Measurements from ENCODE around the gene MRPL36. TPM values are rescaled to one million over a fixed set of nuclear protein-coding genes. Genes with fewer than 3 reads are reported as not detected.

The MRPL36 gene
- total and polyA plus RNA-seq, 2 of the 4 experiments (the other 2 are of a cell fraction): 85.9 to 103 TPM

DNA sequence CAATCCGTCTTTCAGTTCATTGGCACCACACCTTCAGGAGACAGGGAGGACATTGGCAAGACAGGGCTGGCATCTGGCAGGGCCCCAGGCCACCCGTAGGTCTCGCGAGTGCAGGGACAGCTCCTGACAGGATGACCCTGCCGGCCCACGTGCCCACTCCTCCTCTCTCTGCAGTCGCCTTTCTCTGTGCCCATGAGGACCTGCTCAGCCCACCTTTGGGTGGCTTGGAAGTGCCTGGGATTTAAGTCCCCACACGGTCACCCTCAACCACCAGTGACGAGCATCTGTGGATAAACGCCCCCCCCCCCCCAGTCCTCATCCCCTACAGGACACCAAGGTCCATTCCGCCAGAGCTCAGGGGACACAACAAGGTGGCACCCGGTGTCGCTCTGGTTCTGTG lies 4.1 kb downstream of the MRPL36 start:
- Histone ChIP-seq H2AK5ac (ENCODE audit: low read depth, low read length) (peak overlapping the region; percentile 88; the same call in 1 of the 2 replicates), H3K27ac (ENCODE audit: insufficient read depth, low read length) (no peak overlapping the region), H3K4me1 (ENCODE audit: control insufficient read depth, insufficient read depth, low read length) (peaks cover 30% of the 10 kb centered on the region), H3K23ac (ENCODE audit: low read depth, low read length) (no peak overlapping the region), H3K79me1 (ENCODE audit: low read depth in 1 of 2, low read length in 2 of 2) (peaks cover 20 to 71% of the 10 kb centered on the region in 2 experiments; a peak in 3 of 4 replicates), H3K9ac (ENCODE audit: low read depth, low read length) (no peak overlapping the region), H2BK20ac (ENCODE audit: low read depth, low read length) (peak overlapping the region; percentile 90), H3K4me2 (ENCODE audit: low read depth, low read length) (no peak overlapping the region), H3K4ac (ENCODE audit: low read depth, low read length) (peak overlapping the region; percentile 98), H3K14ac (replicated peaks; ENCODE audit: low read depth, low read length) (no peak overlapping the region), H3K27me3 (ENCODE audit: control insufficient read depth, insufficient read depth, low read length) (no peaks in the 10 kb centered on the region), H4K5ac (ENCODE audit: low read depth, low read length) (peak overlapping the region; percentile 74; the same call in 1 of the 2 replicates), H3K4me3 (ENCODE audit: insufficient read depth, low read depth, low read length) (no peak overlapping the region), H3K56ac (ENCODE audit: extremely low read depth, insufficient read depth, low read length) (no peak overlapping the region), H2BK5ac (ENCODE audit: low read depth, low read length, poor library complexity, severe bottlenecking) (peak overlapping the region; percentile 98), H4K8ac (ENCODE audit: low read depth in 2 of 2, low read length in 2 of 2) (peak overlapping the region; percentile 65 to 68; a peak in 3 of 4 replicates), H4K20me1 (ENCODE audit: insufficient read depth, low read length) (0 out of 2 replicates have a peak, but pooled peaks cover 5% of the 10 kb centered on the region), H3K18ac (ENCODE audit: low read depth, low read length) (no peak overlapping the region), H3K9me1 (ENCODE audit: insufficient read depth, low read length) (peaks cover 15% of the 10 kb centered on the region), H2BK120ac (ENCODE audit: low read depth, low read length) (peak overlapping the region; percentile 95; the same call in 1 of the 2 replicates), H2AK9ac (replicated peaks; ENCODE audit: low read depth, low read length, poor library complexity) (peak overlapping the region; percentile 57), H3K36me3 (ENCODE audit: control insufficient read depth, insufficient read depth, low read length) (peaks cover 26% of the 10 kb centered on the region), H2BK15ac (ENCODE audit: low read depth, low read length) (0 out of 3 replicates have a peak overlapping the region, but pooled peaks have one; percentile 79), H4K91ac (ENCODE audit: insufficient read depth, low read depth, low read length) (peak overlapping the region; percentile 94), H2AFZ (replicated peaks; ENCODE audit: low read length, poor library complexity) (no peak overlapping the region), H3K9me3 (ENCODE audit: control insufficient read depth, insufficient read depth, low read length) (no peaks in the 10 kb centered on the region)
- in situ Hi-C loops (cut with MboI; ENCODE audit: low sequenced_read_pairs): loop anchor here (25.0 kb wide), 1 partner anchor 833 kb away; no protein-coding TSS in a partner anchor
- CTCF ChIA-PET: no interaction called here
- POLR2A ChIA-PET (ENCODE audit: unreplicated experiment): no interaction called here
- ATAC-seq (ENCODE audit: low read depth): no peak
- no peak for TF ChIP-seq MAFK (IDR thresholded peaks at IDR 0.05; ENCODE audit: low read depth, low read length)
- TF ChIP-seq POLR2A (IDR thresholded peaks at IDR 0.05; ENCODE audit: low read depth, low read length): no peak
- no peak for TF ChIP-seq CHD1 (IDR thresholded peaks at IDR 0.05; ENCODE audit: low read depth, low read length)
- TF ChIP-seq FOS (IDR thresholded peaks at IDR 0.05; ENCODE audit: low read depth, low read length): no peak
- no TSS peak for BruUV-seq (replicated peaks)
- dilution Hi-C loops (cut with HindIII; ENCODE audit: low sequenced_read_pairs, unreplicated experiment): no loop called here
- no peak for DNase-seq
- WGBS, 2 experiments (ENCODE audit: extremely low coverage in 2 of 2, insufficient read length in 1 of 2): 71% methylated on average over 4 of the region's 13 CpGs; no CpG with 5 or more reads in 1 of the 2 experiments
- intact Hi-C loops (cut with micrococcal nuclease): no loop called here

All from IMR-90 (cell line).